ENCODE measurements around the gene ATF6B. TPM values are rescaled to one million over a fixed set of nuclear protein-coding genes. Genes with fewer than 3 reads are reported as not detected.

ATF6B gene
- total and polyA plus RNA-seq, 7 donors, result 13.0 to 35.2 (median 19.2) TPM

- WGBS, 3 donors, result 35 to 43% (median 38%) methylated on average over 36 of the region's 36 CpGs
- Histone ChIP-seq H3K9me3 (no peaks in the 10 kb centered on the region), H3K27me3 (ENCODE audit: insufficient read depth in 3 of 3, low read length in 2 of 3) (peaks cover 0 to 28% (median 17%) of the 10 kb centered on the region in 3 donors), H3K36me3 (ENCODE audit: insufficient read depth in 1 of 2, low read depth in 1 of 2) (no peaks in the 10 kb centered on the region), H3K27ac (no peak overlapping the region), H3K4me1 (no peaks in the 10 kb centered on the region), H3K4me3 (peak overlapping the region; percentile 44)
- peak in 1 of 2 donors; percentile 44 for DNase-seq
- ATAC-seq, result peak; percentile 22 to 33 (median 29)
- intact Hi-C loops (cut with DNase I), result no loop called here
- no peak for TF ChIP-seq CTCF (IDR thresholded peaks at IDR 0.05)
These were observed 32.0 kb downstream of the ATF6B start for GRCh38 chr6:32096087-32096393.

GRCh38 chr6:32095338-32096086 is 32.5 kb downstream of the ATF6B start:
- H3K4me3 ChIP-seq, result peak overlapping the region; percentile 44
- intact Hi-C loops (cut with DNase I), result no loop called here
- 52 to 69% (median 60%) methylated on average over 30 of the region's 30 CpGs for WGBS, 3 donors
- H3K27me3 ChIP-seq (ENCODE audit: insufficient read depth in 3 of 3, low read length in 2 of 3), result peaks cover 0 to 28% (median 17%) of the 10 kb centered on the region in 3 donors
- H3K9me3 ChIP-seq, result no peaks in the 10 kb centered on the region
- no peak overlapping the region for H3K27ac ChIP-seq
- DNase-seq (peak in 1 of 2 donors; percentile 31), ATAC-seq (peak in 1 of 4 donors; percentile 19)
- no peaks in the 10 kb centered on the region for H3K4me1 ChIP-seq
- no peak for TF ChIP-seq CTCF (IDR thresholded peaks at IDR 0.05)
- no peaks in the 10 kb centered on the region for H3K36me3 ChIP-seq (ENCODE audit: insufficient read depth in 1 of 2, low read depth in 1 of 2)

- H3K36me3 ChIP-seq (ENCODE audit: insufficient read depth in 1 of 2, low read depth in 1 of 2), result no peaks in the 10 kb centered on the region
- no peaks in the 10 kb centered on the region for H3K4me1 ChIP-seq
- peak in 2 of 4 donors; percentile 18 to 47 for ATAC-seq
- TF ChIP-seq CTCF (IDR thresholded peaks at IDR 0.05), result no peak
- WGBS, 3 donors, result 30 to 33% (median 31%) methylated on average over 8 of the region's 8 CpGs
- no peaks in the 10 kb centered on the region for H3K9me3 ChIP-seq
- peak overlapping the region; percentile 15 for H3K27ac ChIP-seq
- peaks cover 0 to 24% (median 17%) of the 10 kb centered on the region in 3 donors for H3K27me3 ChIP-seq (ENCODE audit: insufficient read depth in 3 of 3, low read length in 2 of 3)
- H3K4me3 ChIP-seq, result no peak overlapping the region
- DNase-seq, result peak in 1 of 2 donors; percentile 39
- intact Hi-C loops (cut with DNase I), result no loop called here
These were observed 35.1 kb downstream of the ATF6B start for GRCh38 chr6:32092760-32093497.

- peaks cover 0 to 18% (median 4%) of the 10 kb centered on the region in 3 donors for H3K27me3 ChIP-seq (ENCODE audit: insufficient read depth in 3 of 3, low read length in 2 of 3)
- H3K4me1 ChIP-seq, result peaks cover 5% of the 10 kb centered on the region
- no peak for TF ChIP-seq CTCF (IDR thresholded peaks at IDR 0.05)
- no peak overlapping the region for H3K27ac ChIP-seq
- WGBS, 3 donors, result 87 to 92% (median 88%) methylated on average over 10 of the region's 10 CpGs
- H3K36me3 ChIP-seq (ENCODE audit: insufficient read depth in 1 of 2, low read depth in 1 of 2), result no peaks in the 10 kb centered on the region
- H3K9me3 ChIP-seq, result no peaks in the 10 kb centered on the region
- ATAC-seq (no peak), DNase-seq (no peak)
- no peak overlapping the region for H3K4me3 ChIP-seq
- intact Hi-C loops (cut with DNase I), result no loop called here
These were observed 38.8 kb downstream of the ATF6B start for GRCh38 chr6:32089082-32089828.

Measured in psoas muscle (tissue), 8 donors.